NT2/D1 (cell line): ENCODE results near the gene CACNA1I.

ENCODE experiments used
- DNase-seq: peaks from one replicate; pipeline ENCODE4 v3.0.0-alpha.2; 2011; ENCODE audit warnings: low read depth, low spot score
- H3K27me3 ChIP-seq: 2 replicates; pipeline ENCODE4 v1.6.0; 2011; ENCODE audit warnings: mild to moderate bottlenecking; ENCODE audit not compliant: insufficient read length, insufficient read depth
- H3K36me3 ChIP-seq: 2 replicates; pipeline ENCODE4 v1.6.1; 2011; ENCODE audit warnings: mild to moderate bottlenecking, low read length, mixed read lengths; ENCODE audit not compliant: insufficient read depth, insufficient read length
- H3K4me1 ChIP-seq: 2 replicates; pipeline ENCODE4 v1.5.1; 2011; ENCODE audit not compliant: insufficient read depth, insufficient read length
- H3K4me3 ChIP-seq: 2 replicates; pipeline ENCODE4 v1.5.1; 2011; ENCODE audit warnings: low read depth; ENCODE audit not compliant: insufficient read length
- H3K9ac ChIP-seq: 2 replicates; pipeline ENCODE4 v1.6.0; 2011; ENCODE audit warnings: low read depth; ENCODE audit not compliant: insufficient read length
- H3K9me3 ChIP-seq: 2 replicates; pipeline ENCODE4 v1.5.1; 2011; ENCODE audit warnings: mild to moderate bottlenecking, low read length; ENCODE audit not compliant: insufficient read depth
- SUZ12 ChIP-seq: IDR thresholded peaks from 2 replicates; pipeline ENCODE4 v1.6.1; 2011; ENCODE audit not compliant: insufficient read length, insufficient read depth; ENCODE audit errors: extremely low read depth
- YY1 ChIP-seq: IDR thresholded peaks from 2 replicates; pipeline ENCODE4 v1.6.1; 2011; ENCODE audit not compliant: insufficient read length, insufficient read depth
- ZNF274 ChIP-seq: IDR thresholded peaks from 2 replicates; pipeline ENCODE4 v1.6.1; 2011; ENCODE audit warnings: mild to moderate bottlenecking, low read depth, low read length

CACNA1I gene

GRCh38 chr22:39641660-39642310 is 71.2 kb downstream of the CACNA1I start:
- TF ChIP-seq ZNF274, result no peak
- TF ChIP-seq YY1, result no peak
- no peak for TF ChIP-seq SUZ12
- Histone ChIP-seq H3K4me1 (peaks cover 3% of the 10 kb centered on the region), H3K36me3 (no peaks in the 10 kb centered on the region), H3K27me3 (no peaks in the 10 kb centered on the region), H3K4me3 (no peak overlapping the region), H3K9me3 (peaks cover 15% of the 10 kb centered on the region), H3K9ac (no peak overlapping the region)
- no peak for DNase-seq

DNA sequence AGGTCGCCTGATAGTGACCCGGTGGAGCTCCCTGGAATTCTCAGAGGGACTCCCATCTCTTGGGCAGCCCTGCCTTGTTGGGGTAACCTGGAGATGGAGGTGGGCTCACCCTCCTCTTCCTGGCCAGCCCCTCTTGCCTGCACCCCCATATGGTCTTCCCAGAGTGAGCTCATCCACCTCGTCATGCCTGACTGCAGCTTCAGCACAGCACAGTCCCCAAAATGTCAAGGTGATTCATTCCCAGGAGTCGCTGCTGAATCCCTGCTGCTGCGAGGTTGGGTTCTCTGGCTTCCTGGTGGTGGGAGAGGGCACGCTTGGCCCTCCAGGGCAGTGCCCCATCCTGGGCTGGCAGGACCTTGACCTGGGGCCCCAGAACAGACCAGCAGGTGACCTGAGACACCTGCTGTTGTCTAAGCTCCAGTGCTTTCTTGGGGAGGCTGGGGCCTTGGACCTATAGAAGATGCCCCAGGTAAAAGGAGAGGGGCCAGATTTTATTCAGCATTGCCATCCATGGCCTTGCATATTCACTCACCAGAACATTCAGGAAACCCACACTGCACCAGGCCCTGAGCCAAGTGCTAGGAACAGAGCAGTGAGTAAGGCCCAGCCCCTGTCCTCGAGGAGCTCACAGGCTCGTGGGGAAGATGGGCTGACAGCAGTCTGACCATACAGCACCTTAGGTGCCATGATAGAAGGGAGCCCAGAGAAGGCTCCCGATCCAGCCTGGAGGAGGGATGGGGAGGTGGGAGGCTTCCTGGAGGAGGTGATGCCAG is 72.9 kb downstream of the CACNA1I start:
- H3K9me3 ChIP-seq, result peaks cover 15% of the 10 kb centered on the region
- TF ChIP-seq SUZ12 (no peak), ZNF274 (no peak), YY1 (no peak)
- peaks cover 1% of the 10 kb centered on the region for H3K4me1 ChIP-seq
- no peaks in the 10 kb centered on the region for H3K27me3 ChIP-seq
- H3K4me3 ChIP-seq, result no peak overlapping the region
- DNase-seq, result no peak
- no peaks in the 10 kb centered on the region for H3K36me3 ChIP-seq
- no peak overlapping the region for H3K9ac ChIP-seq

DNA sequence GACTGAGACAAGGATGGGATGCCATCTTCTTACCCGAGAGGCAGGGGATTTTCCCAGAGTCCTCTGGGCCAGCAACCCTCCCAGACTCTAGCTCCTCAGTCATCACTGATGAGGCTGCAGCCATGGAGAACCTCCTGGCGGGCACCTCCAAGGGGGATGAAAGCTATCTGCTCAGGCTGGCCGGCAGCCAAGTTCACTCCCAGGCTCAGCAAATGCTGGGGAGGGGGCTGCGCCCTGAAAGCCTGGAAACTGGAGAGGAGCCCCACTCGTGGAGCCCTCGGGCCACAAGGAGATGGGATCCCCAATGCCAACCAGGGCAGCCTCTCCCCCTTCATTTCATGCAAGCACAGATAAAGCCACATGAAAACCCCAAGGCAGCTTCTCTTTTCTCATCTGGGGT is 75.0 kb downstream of the CACNA1I start:
- peaks cover 3% of the 10 kb centered on the region for H3K4me1 ChIP-seq
- H3K4me3 ChIP-seq, result no peak overlapping the region
- no peak for DNase-seq
- TF ChIP-seq ZNF274 (no peak), YY1 (no peak), SUZ12 (no peak)
- no peaks in the 10 kb centered on the region for H3K9me3 ChIP-seq
- H3K27me3 ChIP-seq, result peaks cover 5% of the 10 kb centered on the region
- no peak overlapping the region for H3K9ac ChIP-seq
- no peaks in the 10 kb centered on the region for H3K36me3 ChIP-seq

- no peak overlapping the region for H3K4me3 ChIP-seq
- no peak overlapping the region for H3K9ac ChIP-seq
- H3K9me3 ChIP-seq, result no peaks in the 10 kb centered on the region
- H3K4me1 ChIP-seq, result peaks cover 8% of the 10 kb centered on the region
- no peak for TF ChIP-seq SUZ12
- TF ChIP-seq YY1, result no peak
- TF ChIP-seq ZNF274, result no peak
- peaks cover 5% of the 10 kb centered on the region for H3K27me3 ChIP-seq
- H3K36me3 ChIP-seq, result no peaks in the 10 kb centered on the region
- DNase-seq, result no peak
Observed at GRCh38 chr22:39646398-39647063, 76.0 kb downstream of the CACNA1I start.

DNA sequence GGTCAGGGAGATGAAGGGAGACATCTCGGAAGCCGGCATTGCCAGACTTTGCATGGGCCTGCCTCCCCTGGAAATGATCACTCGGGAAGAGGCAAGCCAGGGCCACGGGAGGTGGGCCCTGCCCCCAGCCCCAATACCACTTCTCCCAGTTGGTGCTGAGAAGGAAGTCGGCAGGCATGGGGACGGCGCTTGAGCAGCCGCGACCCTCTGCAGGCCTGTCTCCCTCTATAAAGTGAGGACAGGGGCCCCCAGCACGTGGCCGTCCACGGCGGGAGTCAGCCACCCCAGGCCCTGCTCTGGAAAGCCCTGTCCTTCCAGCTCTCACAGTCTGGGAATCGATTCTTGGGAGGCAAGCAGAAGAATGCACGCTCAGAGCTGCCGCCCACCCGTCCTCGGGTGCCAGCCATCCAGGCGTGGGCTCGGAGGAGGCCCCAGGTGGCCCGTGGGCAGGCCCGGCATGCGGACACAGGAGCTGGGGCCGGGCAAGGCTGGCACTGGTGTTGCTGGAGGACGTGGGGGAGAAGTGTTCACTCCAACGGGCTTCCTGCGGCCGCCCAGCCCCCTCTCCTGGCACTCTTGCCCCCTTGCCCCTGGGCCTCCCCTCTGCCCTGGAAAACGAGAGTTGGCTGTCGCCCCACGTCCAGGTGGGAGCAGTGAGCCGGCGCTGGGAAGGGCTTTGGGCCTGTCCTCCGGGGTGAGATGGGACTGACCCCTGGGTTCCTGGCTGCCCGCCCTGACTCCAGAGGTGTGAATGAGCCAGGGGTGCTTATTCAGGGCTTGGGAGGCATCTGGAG is 77.5 kb downstream of the CACNA1I start:
- no peak for TF ChIP-seq YY1
- TF ChIP-seq SUZ12, result no peak
- no peak for TF ChIP-seq ZNF274
- DNase-seq, result no peak
- H3K9me3 ChIP-seq, result no peaks in the 10 kb centered on the region
- no peak overlapping the region for H3K4me3 ChIP-seq
- H3K36me3 ChIP-seq, result no peaks in the 10 kb centered on the region
- no peak overlapping the region for H3K9ac ChIP-seq
- peaks cover 5% of the 10 kb centered on the region for H3K27me3 ChIP-seq
- H3K4me1 ChIP-seq, result peaks cover 11% of the 10 kb centered on the region

DNA sequence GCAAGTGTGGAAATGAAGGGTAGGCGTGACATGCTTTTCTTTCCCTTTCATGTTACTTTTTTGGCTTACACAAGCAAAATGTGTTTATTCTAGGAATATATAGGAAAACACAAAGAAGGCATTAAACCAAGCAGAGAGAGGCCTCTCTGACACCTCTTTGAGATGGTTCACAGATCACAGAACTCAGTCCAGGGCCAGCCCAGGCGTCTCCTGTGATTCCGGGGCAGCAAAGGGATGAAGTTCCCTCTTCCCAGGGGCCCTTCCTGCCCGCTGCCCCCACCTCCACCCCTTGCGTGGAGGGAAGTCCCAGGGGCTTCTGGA is 78.0 kb downstream of the CACNA1I start:
- Histone ChIP-seq H3K9me3 (no peaks in the 10 kb centered on the region), H3K27me3 (peaks cover 5% of the 10 kb centered on the region), H3K4me1 (peaks cover 11% of the 10 kb centered on the region), H3K4me3 (no peak overlapping the region), H3K9ac (no peak overlapping the region), H3K36me3 (no peaks in the 10 kb centered on the region)
- DNase-seq, result no peak
- TF ChIP-seq ZNF274 (no peak), YY1 (no peak), SUZ12 (no peak)
